Smooth muscle cell (in vitro differentiated cells): ENCODE results near the gene NTN4. TPM values are rescaled to one million over a fixed set of nuclear protein-coding genes. Genes with fewer than 3 reads are reported as not detected.

ENCODE experiments used
- DNase-seq: peaks from one replicate; lab custom pipeline; 2025; ENCODE audit not compliant: unreplicated experiment; lab: John Stamatoyannopoulos, UW
- H2AFZ ChIP-seq: fragments of 200-600 bp; sonication (generic); 2 replicates; pipeline ENCODE4 v1.6.0; 2016; ENCODE audit warnings: antibody characterized with exemption, low read depth, mild to moderate bottlenecking
- H3F3A ChIP-seq: fragments of 200-600 bp; sonication (generic); 2 replicates; pipeline ENCODE4 v1.6.0; 2017; ENCODE audit warnings: antibody characterized with exemption, low read depth
- H3K27ac ChIP-seq: fragments of 200-600 bp; sonication (generic); 2 replicates; pipeline ENCODE4 v1.5.1; 2016; ENCODE audit warnings: low read depth, mild to moderate bottlenecking
- H3K27me3 ChIP-seq: fragments of 200-600 bp; sonication (generic); 2 replicates; pipeline ENCODE4 v1.6.1; 2016; ENCODE audit warnings: low read depth, mild to moderate bottlenecking
- H3K36me3 ChIP-seq: fragments of 200-600 bp; sonication (generic); 2 replicates; pipeline ENCODE4 v1.5.1; 2016; ENCODE audit warnings: low read depth
- H3K4me1 ChIP-seq: fragments of 200-600 bp; sonication (generic); 2 replicates; pipeline ENCODE4 v1.5.1; 2016; ENCODE audit warnings: low read depth
- H3K4me2 ChIP-seq: fragments of 200-600 bp; sonication (generic); 2 replicates; pipeline ENCODE4 v1.6.0; 2016; ENCODE audit warnings: mild to moderate bottlenecking
- H3K4me3 ChIP-seq: fragments of 200-600 bp; sonication (generic); 2 replicates; pipeline ENCODE4 v1.5.1; 2016; ENCODE audit warnings: mild to moderate bottlenecking
- H3K79me2 ChIP-seq: fragments of 200-600 bp; sonication (generic); 2 replicates; pipeline ENCODE4 v1.6.0; 2016; ENCODE audit warnings: low read depth, mild to moderate bottlenecking
- H3K9ac ChIP-seq: fragments of 200-600 bp; sonication (generic); 2 replicates; pipeline ENCODE4 v1.6.0; 2016; ENCODE audit warnings: low read depth
- H3K9me3 ChIP-seq: fragments of 200-600 bp; sonication (generic); replicated peaks from 2 replicates; pipeline ENCODE4 v1.5.1; 2016; ENCODE audit warnings: low read depth
- H4K20me1 ChIP-seq: fragments of 200-600 bp; sonication (generic); 2 replicates; pipeline ENCODE4 v1.6.0; 2016; ENCODE audit warnings: low read depth
- WGBS: methylation state at CpG from one replicate; pipeline ENCODE4 v1.1.7; 2016; ENCODE audit warnings: low lambda C conversion rate; 5-methylcytosine and 5-hydroxymethylcytosine counted together
- polyA plus RNA-seq: library from polyadenylated mRNA; unstranded; fragments of >200 nt; fragmentation: Nextera tagmentation; extraction: Ambion mirVana; gene quantifications from 2 replicates; pipeline ENCODE4 v1.2.1, GENCODE V29; 2016
- total RNA-seq: library from RNA; depleted of rRNA; stranded (reverse); fragments of >200 nt; gene quantifications from 2 replicates; pipeline ENCODE4 v1.2.3, GENCODE V29; 2014
- TF ChIP-seq, protein P1 (sequence below): fragments of 200-600 bp; sonication (generic); IDR thresholded peaks from 2 replicates; pipeline ENCODE4 v1.5.1; 2017; ENCODE audit warnings: borderline replicate concordance, mild to moderate bottlenecking, antibody characterized with exemption; ENCODE audit not compliant: insufficient read depth, poor library complexity, severe bottlenecking

The NTN4 gene
- total and polyA plus RNA-seq, 2 experiments from 2014 or later: 0.94 TPM; not detected in 1

DNA sequence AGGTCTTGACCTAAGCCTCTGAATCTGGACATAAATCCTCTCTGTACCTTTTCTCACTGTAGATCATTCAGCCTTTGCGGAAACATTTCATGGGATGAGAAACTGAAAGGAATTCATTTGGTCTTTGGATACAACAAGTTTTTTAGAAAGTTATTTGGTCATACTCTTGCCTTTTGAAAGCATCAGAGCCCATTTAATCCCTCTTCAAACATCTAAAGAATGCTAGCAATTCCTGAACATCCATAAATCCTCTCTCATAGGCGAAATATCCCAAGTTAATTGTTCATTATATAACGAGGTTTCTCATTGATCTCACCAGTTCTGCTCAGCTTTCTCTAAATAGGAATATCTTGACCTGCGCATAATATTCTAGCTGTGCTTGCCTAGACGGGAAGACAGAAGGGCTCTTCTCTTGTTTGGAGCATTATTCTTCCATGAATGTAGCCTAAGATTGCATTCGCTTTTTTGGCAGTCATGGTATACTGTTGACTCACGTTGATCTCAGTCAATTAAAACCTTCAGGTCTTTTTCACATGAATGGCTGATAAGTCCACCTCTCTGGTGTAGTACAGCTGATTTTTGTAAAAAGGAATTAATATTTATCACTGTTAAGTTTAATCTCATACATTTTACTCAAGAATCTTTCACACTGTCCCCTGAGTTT is 24.1 kb downstream of the NTN4 start:
- H3K4me3 ChIP-seq: no peak overlapping the region
- no peak for DNase-seq
- no peaks in the 10 kb centered on the region for H3K79me2 ChIP-seq
- H3K9ac ChIP-seq: no peak overlapping the region
- H3K4me1 ChIP-seq: no peaks in the 10 kb centered on the region
- TF ChIP-seq, protein P1, sequence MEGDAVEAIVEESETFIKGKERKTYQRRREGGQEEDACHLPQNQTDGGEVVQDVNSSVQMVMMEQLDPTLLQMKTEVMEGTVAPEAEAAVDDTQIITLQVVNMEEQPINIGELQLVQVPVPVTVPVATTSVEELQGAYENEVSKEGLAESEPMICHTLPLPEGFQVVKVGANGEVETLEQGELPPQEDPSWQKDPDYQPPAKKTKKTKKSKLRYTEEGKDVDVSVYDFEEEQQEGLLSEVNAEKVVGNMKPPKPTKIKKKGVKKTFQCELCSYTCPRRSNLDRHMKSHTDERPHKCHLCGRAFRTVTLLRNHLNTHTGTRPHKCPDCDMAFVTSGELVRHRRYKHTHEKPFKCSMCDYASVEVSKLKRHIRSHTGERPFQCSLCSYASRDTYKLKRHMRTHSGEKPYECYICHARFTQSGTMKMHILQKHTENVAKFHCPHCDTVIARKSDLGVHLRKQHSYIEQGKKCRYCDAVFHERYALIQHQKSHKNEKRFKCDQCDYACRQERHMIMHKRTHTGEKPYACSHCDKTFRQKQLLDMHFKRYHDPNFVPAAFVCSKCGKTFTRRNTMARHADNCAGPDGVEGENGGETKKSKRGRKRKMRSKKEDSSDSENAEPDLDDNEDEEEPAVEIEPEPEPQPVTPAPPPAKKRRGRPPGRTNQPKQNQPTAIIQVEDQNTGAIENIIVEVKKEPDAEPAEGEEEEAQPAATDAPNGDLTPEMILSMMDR: no peak
- no peaks in the 10 kb centered on the region for H3K9me3 ChIP-seq
- whole genome bisulfite sequencing: 69% methylated on average over 7 of the region's 7 CpGs
- H3K27me3 ChIP-seq: peaks cover 17% of the 10 kb centered on the region
- no peaks in the 10 kb centered on the region for H3F3A ChIP-seq
- no peaks in the 10 kb centered on the region for H4K20me1 ChIP-seq
- H3K4me2 ChIP-seq: no peak overlapping the region
- H3K27ac ChIP-seq: no peak overlapping the region
- H2AFZ ChIP-seq: no peak overlapping the region
- H3K36me3 ChIP-seq: no peaks in the 10 kb centered on the region

DNA sequence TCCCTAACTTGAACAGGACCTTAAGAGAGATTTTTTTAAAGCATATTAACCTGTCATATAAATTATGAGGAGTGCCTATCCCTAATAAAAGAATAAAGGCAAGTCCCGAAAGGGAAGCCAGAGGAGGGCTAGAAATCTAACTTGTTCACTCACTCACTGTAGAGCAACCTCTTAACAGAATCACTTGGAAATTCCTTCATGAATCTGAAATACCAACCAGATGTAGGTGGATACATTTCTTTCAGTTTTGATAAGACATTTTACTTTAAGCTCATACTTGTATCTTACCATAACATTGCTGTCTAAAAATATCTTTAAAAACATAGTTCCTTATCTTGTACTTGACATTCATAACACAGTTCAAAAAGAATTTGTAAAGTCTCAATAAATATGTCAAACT is 25.7 kb downstream of the NTN4 start:
- Histone ChIP-seq H3K79me2 (no peaks in the 10 kb centered on the region), H3K4me2 (no peak overlapping the region), H3K9me3 (no peaks in the 10 kb centered on the region), H3K4me3 (no peak overlapping the region), H3K27me3 (peaks cover 17% of the 10 kb centered on the region), H4K20me1 (no peaks in the 10 kb centered on the region), H3F3A (no peaks in the 10 kb centered on the region), H3K4me1 (no peaks in the 10 kb centered on the region), H3K27ac (no peak overlapping the region), H3K9ac (no peak overlapping the region), H2AFZ (no peak overlapping the region), H3K36me3 (no peaks in the 10 kb centered on the region)
- no peak for DNase-seq
- TF ChIP-seq, protein P1: no peak
- WGBS: 91% methylated on average over 1 of the region's 1 CpG

DNA sequence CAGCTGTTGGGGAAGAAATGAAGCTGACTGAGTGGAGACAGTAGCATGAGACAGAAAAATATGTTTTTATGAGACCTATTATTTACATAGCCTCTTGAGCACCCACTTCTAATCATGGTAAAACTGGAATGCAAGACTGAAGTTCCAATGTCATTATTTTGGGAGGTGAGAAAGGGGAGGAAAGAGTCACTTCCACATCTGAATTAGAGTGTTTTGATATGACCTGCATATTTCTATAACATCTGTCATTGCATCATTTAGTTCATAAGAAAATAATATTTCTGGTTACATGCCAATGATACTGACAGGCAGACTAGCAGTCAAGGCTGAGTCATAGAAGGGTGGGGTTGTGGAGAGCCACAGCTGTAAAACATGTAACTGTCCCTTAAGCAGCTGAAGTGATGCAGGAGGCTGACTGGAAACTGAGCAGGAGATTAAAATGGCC is 26.7 kb downstream of the NTN4 start:
- H3F3A ChIP-seq: no peaks in the 10 kb centered on the region
- H3K36me3 ChIP-seq: no peaks in the 10 kb centered on the region
- H3K4me1 ChIP-seq: no peaks in the 10 kb centered on the region
- no peaks in the 10 kb centered on the region for H4K20me1 ChIP-seq
- TF ChIP-seq, protein P1: no peak
- no peak overlapping the region for H3K27ac ChIP-seq
- H3K4me3 ChIP-seq: no peak overlapping the region
- no peak for DNase-seq
- H3K9me3 ChIP-seq: no peaks in the 10 kb centered on the region
- H3K9ac ChIP-seq: no peak overlapping the region
- no peak overlapping the region for H3K4me2 ChIP-seq
- peaks cover 15% of the 10 kb centered on the region for H3K27me3 ChIP-seq
- no peaks in the 10 kb centered on the region for H3K79me2 ChIP-seq
- H2AFZ ChIP-seq: no peak overlapping the region
